HG02588 (cell line): Measurements from ENCODE around the gene VMAC.

ENCODE experiments used
- ATAC-seq: cut with Tn5 transposase; IDR thresholded peaks from one replicate; pipeline ENCODE4 v1.9.1; 2021; ENCODE audit warnings: mild to moderate bottlenecking, moderate library complexity; ENCODE audit not compliant: unreplicated experiment

Gene VMAC

DNA sequence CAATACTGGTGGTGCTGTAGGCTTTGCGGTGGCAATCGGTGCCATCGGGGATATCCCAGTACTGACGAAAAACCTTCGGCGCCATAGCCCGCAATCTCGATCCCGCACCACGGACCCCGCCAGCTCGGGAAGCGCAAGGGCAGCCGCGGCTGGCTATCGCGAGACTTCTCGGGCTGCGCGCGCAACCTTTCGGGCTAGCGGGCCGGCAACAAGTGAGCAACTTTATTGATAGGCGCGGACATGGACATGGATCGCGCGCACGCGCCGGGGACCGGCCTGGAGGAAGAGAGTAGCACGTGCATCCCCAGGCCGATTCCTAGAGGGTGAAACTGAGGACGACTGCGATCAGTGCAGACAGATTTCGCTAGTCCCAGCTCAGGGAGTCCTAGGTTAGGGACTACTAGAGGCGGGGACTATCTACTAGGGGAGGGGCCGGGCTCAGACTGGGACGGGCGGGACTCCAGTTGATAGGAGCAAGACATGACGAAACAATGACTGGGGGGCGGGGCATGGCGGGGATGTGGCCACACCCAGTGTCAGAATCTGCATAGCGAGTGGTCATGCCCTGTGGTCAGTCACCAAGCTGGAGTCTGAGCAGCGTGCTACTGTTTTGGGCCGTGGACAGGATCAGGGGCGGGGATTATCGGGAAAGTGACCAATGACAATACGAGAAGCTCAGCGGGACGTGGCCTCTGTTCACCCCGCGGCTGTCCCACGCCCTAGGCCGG, 884 bp upstream of the VMAC start, which contains the start of gene NDUFA11:
Gene NDUFA11 (minus strand): TSS at position 167 of the 728 bp plus-strand sequence. CDS start 82 bp downstream, at position 85.
- ATAC-seq, result peak; percentile 32

DNA sequence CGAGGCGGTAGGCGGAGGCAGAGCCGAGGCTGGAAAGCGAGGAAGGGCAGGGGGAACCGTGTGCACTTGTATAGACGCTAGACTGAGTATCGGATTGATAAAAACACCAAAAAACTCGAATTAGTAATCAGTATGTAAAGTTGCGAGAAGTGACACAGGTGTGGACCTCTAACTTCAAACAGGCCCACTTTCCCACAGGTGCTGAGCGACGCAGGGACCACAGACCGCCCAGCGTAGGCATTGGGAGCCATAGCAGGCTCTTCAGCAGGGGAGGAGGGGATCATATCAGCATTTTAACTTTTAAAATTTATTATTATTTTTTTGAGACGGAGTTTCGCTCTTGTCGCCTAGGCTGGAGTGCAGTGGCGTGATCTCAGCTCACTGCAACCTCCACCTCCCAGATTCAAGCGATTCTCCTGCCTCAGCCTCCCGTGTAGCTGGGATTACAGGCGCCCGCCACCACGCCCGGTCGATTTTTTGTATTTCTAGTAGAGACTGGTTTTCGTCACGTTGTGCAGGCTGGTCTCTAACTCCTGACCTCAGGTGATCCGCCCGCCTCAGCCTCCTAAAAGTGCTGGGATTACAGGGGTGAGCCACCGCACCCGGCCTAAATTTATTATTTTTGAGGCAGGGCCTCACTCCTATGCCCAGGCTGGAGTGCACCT, 574 bp downstream of the VMAC start:
- no peak for ATAC-seq

DNA sequence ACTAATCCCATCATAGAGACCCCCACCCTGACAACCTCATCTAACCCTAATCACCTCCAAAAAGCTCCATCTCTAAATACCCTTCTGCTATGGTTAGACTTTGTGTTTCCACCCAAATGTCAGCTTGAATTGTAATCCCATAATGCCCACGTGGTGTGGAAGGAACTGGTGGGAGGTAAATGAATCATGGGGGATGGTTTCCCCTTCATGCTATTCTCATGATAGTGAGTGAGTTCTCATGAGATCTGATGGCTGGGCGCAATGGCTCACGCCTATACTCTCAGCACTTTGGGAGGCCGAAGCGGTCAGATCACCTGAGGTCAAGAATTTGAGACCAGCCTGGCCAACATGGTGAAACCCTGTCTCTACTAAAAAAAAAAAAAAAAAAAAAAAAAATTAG, 2.6 kb downstream of the VMAC start:
- ATAC-seq, result no peak

DNA sequence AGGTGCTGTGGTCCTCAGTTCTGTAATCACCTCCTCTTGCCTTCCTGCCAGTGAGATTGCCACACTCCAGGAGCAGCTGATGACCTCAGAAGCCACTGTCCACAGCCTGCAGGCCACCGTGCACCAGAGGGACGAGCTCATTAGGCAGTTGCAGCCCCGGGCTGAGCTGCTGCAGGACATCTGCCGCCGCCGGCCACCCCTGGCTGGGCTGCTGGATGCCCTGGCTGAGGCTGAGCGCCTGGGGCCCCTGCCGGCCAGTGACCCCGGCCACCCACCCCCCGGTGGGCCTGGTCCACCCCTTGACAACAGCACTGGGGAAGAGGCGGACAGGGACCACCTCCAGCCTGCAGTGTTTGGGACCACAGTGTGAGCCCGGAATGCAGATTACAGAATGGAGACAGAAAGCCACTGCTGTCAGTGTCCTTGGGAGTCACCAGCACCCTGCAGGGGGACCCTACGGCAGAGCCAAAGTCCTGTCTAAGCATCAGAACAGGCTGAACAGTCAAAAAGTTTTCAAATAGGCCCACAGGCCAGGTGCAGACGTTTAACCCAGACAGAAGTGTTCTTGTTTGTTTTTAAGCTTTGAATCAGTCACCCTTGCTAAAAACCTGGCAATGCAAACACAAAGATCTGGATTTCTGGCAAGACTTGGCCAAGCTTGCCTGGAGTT, 4.2 kb downstream of the VMAC start:
- ATAC-seq, result no peak

DNA sequence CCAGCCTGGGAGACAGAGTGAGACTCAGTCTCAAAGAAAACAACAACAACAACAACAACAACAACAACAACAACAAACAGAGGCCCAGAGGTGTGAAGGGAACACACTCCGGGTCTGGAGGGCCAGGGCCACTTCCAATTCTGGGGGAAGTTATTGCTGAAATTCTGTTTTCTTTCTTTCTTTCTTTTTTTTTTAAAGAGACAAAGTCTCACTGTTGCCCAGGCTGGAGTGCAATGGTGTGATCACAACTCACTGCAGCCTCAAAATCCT, 5.9 kb downstream of the VMAC start:
- ATAC-seq, result no peak

DNA sequence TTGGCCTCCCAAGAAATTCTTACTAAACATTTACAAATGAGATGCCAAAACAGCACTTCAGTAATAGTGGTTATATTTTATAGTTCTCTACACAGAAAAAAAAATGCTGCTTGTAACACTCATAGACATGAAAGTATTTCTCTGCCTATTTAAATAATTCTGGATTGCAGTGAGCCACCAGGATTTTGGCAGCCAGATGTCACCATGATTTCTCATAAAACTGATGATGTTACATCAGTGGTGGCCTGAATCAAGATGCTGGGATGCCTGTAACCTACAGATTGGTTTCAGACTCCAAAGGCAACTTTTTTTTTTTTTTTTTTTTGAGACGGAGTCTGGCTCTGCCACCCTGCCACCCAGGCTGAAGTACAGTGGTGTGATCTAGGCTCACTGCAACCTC, 6.7 kb downstream of the VMAC start:
- ATAC-seq, result no peak

DNA sequence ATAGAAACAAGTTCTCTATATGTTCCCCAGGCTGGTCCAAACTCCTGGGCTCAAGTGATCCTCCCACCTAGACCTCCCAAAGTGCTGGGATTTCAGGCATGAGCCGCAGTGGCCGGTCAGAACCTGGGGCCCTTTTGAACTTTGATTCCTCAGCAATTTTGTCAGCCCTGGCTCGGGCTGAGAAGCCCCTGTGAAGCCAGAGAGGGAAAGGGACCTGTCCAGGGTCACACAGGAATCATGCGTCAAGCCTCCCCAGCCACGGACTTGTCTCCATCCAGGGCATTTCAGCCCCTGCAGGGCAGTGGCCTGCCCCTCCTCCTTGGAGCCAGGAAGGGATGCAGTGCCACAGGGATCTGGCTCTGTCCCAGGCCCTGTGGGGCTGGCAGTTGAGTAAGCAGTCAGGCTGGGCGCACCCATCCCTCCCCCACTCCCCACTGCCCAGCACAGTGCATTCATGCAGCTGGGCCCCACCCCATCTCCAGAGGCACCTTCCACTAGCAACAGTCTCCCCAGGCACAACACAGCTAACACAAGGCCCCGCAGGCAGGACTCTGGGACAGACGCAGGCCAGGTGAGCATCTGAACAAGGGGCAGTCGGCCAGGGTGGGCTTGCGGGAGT, 9.2 kb downstream of the VMAC start, which contains the start of gene CAPS:
Gene CAPS (plus strand): TSS at position 516 of the 619 bp plus-strand sequence. CDS start 153 bp downstream, outside the sequence.
- ATAC-seq, result no peak

DNA sequence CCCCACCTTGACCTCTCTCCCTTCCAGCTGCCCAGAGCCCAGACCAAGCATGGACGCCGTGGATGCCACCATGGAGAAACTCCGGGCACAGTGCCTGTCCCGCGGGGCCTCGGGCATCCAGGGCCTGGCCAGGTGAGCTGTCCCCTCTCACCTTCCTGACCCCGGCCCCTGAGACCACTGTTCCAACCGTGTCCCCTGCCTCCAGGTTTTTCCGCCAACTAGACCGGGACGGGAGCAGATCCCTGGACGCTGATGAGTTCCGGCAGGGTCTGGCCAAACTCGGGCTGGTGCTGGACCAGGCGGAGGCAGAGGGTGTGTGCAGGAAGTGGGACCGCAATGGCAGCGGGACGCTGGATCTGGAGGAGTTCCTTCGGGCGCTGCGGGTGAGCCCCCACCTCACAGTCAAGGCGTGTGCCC, 9.7 kb downstream of the VMAC start:
- no peak for ATAC-seq

DNA sequence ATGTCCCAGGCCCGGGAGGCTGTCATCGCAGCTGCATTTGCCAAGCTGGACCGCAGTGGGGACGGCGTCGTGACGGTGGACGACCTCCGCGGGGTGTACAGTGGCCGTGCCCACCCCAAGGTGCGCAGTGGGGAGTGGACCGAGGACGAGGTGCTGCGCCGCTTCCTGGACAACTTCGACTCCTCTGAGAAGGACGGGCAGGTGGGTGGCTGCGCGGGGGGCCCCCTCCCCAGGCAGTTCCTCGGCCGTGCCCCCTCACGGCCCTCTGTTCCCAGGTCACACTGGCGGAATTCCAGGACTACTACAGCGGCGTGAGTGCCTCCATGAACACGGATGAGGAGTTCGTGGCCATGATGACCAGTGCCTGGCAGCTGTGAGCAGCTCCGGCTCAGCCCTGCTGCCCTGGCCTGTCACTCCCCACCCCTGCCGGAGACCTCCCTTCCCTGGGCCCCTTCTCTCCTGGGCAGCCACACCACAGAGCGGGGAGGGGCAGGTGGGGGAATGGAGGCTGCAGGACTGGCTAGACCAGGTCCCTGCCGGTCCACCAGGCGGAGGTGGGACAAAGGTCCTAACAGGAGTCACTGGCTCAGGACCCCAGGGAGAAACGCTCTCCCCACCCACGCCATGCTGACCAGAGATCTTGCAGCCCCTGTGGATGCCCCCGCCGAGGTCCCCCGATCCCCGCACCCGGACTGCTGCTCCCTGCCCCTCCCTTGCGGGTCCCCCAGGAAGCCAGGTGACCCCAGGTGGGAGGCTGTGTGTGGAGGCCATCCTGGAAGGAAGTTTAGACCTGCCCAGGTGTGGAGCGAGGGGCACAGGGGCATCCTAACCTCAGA, 10.5 kb downstream of the VMAC start:
- ATAC-seq, result no peak

DNA sequence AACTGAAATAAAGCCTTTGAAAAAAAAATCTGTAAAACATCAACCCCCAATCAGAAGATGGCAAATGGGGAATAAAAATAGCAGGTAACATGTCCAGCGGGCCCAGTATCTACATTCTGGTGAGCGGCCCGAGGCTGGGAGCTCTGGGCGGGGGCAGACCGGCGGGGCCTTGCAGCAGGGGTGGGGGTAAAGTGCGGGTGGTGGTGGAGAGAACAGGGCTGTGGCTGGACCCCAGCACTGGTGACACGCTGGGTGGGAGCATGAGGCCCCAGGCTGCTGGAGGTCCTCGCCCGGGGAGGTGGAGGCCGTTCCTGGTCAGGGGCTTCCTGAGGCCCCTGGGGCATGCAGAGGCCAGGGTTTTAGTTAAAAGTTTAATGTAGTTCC, 11.1 kb downstream of the VMAC start:
- no peak for ATAC-seq

DNA sequence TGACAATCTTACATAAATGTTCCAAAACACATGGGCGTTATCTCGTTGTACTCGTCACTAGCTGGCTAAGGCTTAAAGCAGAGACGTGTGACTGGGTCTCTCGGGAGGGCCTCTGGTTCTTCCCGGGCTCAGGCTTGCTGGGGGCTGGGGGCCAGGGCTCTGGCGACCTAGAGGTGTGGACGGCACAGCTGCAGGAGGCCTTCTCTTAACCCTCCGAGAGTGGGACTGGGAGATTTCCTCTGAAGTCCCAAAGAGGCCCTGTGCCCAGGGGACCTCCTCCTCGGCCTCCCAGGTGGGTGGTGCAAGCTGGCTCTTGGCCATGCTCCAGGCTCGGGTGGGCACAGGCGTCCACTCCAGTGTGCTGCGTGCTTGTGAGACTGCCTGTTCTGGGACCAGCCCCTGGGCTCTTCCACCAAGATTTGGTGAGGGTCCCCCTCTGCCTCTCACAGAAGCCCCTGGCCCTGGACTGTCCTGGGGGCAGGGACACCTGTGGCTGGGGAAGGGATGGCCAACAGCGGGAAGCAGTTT, 11.6 kb downstream of the VMAC start:
- ATAC-seq, result no peak

DNA sequence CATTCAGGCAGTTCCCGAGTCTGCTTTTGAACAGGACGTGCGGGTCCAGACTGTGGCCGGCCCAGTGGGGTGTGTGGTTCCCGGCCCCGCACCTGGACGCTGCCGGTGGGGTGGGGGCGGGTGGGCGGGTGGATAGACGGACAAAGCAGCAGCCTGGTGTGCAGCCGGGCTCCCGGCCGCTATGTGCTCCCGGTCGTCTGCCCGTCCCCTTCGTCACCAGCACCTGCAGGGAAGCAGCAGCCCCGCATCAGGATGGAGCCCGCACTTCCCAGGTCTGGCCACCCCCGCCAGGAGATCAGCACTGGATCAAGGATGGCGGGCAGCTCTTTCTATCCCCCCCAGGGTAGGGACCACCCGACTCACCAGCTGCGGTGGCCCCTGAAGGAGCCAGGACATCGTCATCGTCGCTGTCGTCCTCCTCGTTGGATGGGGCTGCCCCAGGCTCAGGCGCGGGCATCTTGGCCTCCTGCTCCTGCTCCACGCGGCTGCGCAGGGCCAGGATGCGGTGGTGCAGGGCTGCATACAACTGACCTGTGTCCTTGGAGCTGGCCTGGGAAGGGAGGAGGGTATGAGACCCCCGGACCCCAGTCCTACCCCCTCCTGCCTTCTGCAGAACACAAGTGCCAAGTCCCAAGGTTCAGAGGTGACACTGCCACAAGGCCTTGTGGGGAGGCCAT, 12.9 kb downstream of the VMAC start:
- no peak for ATAC-seq

DNA sequence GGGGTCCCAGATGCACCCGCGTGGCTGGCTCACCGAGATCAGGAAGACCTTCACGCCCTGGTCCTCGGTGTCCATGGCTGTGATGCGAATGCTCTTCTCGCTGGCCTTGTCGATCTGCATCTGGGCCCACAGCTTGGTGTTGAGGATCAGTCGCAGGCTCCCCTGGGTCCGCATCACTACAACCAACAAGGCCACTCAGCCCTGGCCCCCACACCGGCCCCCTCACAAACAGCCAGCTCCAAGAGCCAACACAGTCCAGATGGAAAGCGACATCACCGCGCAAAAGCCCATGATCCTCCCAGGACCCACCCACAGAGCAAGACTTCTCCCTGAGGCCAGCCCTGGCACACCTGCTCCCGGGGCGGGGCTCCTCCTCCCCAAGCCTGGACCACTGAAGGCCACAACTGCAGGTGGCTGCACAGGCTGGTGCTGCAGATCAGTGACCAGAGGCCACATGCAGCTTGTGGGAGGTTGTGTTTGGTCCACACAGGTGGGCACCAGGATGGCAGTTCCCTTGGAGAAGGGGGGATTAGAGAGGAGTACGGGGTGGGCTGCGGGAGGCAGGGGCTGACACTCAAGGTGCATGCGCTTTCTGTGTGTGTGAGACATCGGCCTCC, 13.9 kb downstream of the VMAC start:
- no peak for ATAC-seq

DNA sequence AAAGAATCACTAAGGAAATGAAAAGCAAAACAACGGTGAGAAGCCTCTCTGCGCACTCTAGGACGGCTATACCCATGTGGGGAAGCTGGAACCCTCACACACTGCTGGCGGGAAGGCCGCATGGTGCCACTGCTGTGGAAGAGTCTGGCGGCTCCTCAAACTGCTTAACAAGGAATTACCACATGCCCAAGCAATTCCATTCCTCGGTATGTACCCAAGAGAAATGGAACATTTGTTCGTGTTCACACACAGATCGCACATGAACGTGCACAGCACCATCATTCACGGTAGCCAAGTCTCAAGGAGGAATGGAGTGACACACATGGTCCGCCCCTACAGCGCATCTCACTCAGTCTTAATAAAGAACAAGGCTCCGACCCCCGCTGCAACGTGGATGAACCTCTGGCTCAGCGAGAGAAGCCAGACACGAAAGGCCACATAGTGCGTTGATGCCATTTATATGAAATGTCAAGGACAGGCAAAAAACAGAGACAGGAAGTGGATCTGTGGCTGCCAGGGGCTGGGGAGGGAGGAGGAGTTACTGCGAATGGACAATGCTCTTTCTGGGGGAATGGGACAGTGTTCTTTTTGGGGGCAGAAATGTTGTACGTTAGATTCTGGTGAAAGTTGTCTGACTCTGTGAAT, 17.0 kb downstream of the VMAC start:
- ATAC-seq, result no peak

DNA sequence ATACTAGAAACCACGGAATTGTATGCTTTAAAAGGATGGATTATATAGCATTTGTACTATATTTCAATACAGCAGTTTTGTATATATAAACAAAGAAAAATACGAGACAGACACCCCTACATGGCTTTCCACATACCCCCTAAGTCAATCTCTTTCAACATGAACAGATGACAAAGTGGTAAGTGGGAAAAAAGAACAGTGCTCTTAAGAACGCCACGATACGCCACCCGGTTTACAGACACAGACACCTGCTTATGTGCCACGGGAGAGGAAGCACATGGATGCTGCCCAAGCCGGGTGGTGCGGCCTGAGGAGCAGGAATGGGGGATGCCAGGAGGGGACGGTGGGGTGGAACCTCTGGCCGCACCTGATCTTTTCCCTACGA, 17.5 kb downstream of the VMAC start:
- no peak for ATAC-seq

DNA sequence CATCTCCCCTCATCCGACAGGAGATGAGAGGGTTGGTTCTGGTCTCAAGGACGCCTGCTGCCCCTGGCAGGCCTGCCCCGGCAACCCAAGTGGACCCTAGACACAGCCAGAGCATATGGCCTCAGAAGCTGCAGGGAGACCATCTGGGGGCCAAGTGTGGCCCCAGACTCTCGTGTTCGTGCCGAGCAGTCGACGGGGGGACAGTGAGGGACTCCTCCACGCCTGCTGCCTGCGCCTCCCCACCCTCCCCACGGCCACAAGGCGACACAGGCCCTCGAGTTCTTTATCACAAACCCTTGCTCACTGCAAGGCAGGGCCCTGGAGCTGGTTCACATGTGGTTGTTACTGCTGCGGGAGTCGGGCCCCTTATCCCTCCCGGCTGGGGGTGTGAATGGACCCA, 18.7 kb downstream of the VMAC start:
- ATAC-seq, result no peak

DNA sequence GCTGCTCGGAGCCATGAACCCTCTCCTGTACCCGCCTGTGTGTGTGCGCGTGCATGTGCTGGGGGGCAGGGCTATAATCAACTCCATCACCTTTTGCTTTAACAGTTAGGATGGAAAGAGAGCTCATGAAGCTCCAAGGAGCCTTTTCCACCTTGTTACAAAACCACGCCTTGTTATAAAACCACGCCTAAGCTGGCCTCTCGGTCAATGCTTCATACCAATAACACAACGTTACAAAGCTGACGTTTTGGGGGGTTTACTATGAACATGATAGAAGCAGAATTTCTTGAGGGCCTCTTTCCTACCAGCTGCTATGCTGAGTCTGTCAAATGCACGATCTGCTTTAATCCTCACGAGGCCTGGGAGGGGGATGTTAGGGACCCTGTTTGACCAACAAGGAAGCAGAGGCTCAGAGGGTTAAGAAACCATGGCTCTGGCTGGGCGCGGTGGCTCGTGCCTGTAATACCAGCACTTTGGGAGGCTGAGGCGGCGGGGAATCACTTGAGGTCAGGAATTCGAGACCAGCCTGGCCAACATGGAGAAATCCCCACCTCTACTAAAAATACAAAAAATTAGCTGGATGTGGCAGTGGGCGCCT, 21.3 kb downstream of the VMAC start:
- ATAC-seq, result no peak

DNA sequence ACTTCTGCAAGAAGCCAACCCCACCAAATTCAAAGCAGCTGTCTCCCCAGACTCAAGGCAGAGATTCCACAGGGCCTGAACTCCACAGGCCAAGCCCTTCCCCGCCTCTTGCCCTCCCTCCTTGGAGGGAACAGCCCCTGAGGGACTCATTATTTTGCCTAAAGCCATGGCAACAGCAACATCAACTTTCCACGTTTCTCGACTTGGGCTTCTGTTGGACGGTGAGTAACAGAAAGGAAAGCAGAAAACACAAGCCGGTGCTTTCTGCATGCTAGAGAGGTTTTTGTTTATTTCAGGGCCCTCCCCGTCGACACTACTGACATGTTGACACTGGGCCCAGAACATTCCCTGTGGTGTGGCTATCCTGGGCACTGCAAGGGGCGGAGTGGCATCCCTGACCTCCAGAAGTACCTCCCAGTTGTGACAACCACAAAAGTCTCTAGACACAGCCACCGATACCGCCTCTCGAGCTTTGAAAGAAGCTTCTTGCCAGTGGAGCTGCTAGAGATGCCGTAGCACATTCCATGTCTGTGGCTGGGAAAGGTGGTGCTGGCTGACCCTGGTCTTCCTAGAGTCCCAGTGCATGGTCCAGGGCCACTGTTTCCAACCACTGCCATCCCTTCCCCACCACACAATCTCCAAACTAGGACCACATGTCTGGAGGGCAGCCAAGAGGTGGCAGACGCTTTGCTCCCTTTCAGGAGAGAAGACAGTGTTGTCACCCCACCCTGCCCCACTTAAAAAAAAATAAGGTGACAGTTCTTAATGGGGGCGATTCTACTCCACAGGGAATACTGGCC, 22.2 kb downstream of the VMAC start:
- ATAC-seq, result no peak
